ENCODE measurements around the gene DGKH.

DNA sequence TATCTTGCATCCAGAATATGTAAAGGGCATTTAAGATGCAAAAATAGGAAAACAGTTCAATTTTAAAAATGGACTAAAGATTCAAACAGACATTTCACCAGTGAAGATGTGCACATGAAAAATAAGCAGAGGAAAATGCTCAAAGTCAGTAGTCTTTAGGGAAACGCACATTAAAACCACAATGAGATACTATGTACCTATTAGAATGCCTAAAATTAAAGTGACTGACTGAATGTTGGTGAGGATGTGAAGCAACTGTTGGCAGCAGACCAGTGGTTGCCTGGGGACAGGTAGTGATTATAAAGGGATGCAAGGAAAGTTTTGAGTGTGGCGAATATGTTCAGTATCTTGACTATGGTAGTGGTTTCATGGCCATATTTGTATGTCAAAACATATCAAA, 75.2 kb downstream of the DGKH start:
- TF ChIP-seq PHF8 (CRISPR knock-in tag; IDR thresholded peaks at IDR 0.05) (no peak), KDM5B (CRISPR knock-in tag; IDR thresholded peaks at IDR 0.05; ENCODE audit: borderline replicate concordance) (no peak), ZFP37 (CRISPR knock-in tag; IDR thresholded peaks at IDR 0.05; ENCODE audit: borderline replicate concordance) (no peak), HMG20B (CRISPR knock-in tag; conservative IDR thresholded peaks at IDR 0.05) (no peak), SP2 (CRISPR knock-in tag; IDR thresholded peaks at IDR 0.05) (no peak), JUND (CRISPR knock-in tag; IDR thresholded peaks at IDR 0.05) (no peak), EP300 (IDR thresholded peaks at IDR 0.05; ENCODE audit: low read depth in 2 of 2, low read length in 2 of 2) (no peak), EP300 (CRISPR knock-in tag; IDR thresholded peaks at IDR 0.05; ENCODE audit: borderline replicate concordance) (no peak), ETV5 (CRISPR knock-in tag; IDR thresholded peaks at IDR 0.05; ENCODE audit: borderline replicate concordance) (no peak), NFE2L1 (CRISPR knock-in tag; IDR thresholded peaks at IDR 0.05; ENCODE audit: borderline replicate concordance) (no peak)
- TF ChIP-seq, protein P1, sequence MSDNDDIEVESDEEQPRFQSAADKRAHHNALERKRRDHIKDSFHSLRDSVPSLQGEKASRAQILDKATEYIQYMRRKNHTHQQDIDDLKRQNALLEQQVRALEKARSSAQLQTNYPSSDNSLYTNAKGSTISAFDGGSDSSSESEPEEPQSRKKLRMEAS (IDR thresholded peaks at IDR 0.05) = no peak
- TF ChIP-seq, protein P2, sequence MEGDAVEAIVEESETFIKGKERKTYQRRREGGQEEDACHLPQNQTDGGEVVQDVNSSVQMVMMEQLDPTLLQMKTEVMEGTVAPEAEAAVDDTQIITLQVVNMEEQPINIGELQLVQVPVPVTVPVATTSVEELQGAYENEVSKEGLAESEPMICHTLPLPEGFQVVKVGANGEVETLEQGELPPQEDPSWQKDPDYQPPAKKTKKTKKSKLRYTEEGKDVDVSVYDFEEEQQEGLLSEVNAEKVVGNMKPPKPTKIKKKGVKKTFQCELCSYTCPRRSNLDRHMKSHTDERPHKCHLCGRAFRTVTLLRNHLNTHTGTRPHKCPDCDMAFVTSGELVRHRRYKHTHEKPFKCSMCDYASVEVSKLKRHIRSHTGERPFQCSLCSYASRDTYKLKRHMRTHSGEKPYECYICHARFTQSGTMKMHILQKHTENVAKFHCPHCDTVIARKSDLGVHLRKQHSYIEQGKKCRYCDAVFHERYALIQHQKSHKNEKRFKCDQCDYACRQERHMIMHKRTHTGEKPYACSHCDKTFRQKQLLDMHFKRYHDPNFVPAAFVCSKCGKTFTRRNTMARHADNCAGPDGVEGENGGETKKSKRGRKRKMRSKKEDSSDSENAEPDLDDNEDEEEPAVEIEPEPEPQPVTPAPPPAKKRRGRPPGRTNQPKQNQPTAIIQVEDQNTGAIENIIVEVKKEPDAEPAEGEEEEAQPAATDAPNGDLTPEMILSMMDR (CRISPR knock-in tag; IDR thresholded peaks at IDR 0.05) = no peak
- TF ChIP-seq, protein P3, sequence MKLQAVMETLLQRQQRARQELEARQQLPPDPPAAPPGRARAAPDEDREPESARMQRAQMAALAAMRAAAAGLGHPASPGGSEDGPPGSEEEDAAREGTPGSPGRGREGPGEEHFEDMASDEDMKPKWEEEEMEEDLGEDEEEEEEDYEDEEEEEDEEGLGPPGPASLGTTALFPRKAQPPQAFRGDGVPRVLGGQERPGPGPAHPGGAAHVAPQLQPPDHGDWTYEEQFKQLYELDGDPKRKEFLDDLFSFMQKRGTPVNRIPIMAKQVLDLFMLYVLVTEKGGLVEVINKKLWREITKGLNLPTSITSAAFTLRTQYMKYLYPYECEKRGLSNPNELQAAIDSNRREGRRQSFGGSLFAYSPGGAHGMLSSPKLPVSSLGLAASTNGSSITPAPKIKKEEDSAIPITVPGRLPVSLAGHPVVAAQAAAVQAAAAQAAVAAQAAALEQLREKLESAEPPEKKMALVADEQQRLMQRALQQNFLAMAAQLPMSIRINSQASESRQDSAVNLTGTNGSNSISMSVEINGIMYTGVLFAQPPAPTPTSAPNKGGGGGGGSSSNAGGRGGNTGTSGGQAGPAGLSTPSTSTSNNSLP (IDR thresholded peaks at IDR 0.05; ENCODE audit: low read depth, low read length) = no peak
- TF ChIP-seq, protein P4, sequence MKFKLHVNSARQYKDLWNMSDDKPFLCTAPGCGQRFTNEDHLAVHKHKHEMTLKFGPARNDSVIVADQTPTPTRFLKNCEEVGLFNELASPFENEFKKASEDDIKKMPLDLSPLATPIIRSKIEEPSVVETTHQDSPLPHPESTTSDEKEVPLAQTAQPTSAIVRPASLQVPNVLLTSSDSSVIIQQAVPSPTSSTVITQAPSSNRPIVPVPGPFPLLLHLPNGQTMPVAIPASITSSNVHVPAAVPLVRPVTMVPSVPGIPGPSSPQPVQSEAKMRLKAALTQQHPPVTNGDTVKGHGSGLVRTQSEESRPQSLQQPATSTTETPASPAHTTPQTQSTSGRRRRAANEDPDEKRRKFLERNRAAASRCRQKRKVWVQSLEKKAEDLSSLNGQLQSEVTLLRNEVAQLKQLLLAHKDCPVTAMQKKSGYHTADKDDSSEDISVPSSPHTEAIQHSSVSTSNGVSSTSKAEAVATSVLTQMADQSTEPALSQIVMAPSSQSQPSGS (CRISPR knock-in tag; IDR thresholded peaks at IDR 0.05) = no peak
